GM12878 (cell line): ENCODE measurements around the gene FGR. TPM values are rescaled to one million over a fixed set of nuclear protein-coding genes. Genes with fewer than 3 reads are reported as not detected.

Experiments
- ATF2 ChIP-seq: IDR thresholded peaks from 2 replicates; pipeline ENCODE4 v1.6.1; 2012; ENCODE audit warnings: low read length, inconsistent platforms
- DPF2 ChIP-seq: fragments of 450-650 bp; IDR thresholded peaks from 2 replicates; pipeline ENCODE4 v1.6.1; 2017; ENCODE audit warnings: mild to moderate bottlenecking
- EED ChIP-seq: sonication (generic); IDR thresholded peaks from 2 replicates; pipeline ENCODE4 v1.6.1; 2016; ENCODE audit warnings: antibody characterized with exemption, low read depth
- ESRRA ChIP-seq: IDR thresholded peaks from 2 replicates; pipeline ENCODE4 v1.6.1; 2012; ENCODE audit warnings: mild to moderate bottlenecking, low read length, improper control_type of control experiment
- HDAC2 ChIP-seq: fragments of 200-600 bp; sonication (generic); IDR thresholded peaks from 2 replicates; pipeline ENCODE4 v1.6.1; 2017
- IRF4 ChIP-seq: IDR thresholded peaks from 2 replicates; pipeline ENCODE4 v1.6.1; 2011; ENCODE audit warnings: low read depth, low read length
- MEF2B ChIP-seq: fragments of 450-650 bp; IDR thresholded peaks from 2 replicates; pipeline ENCODE4 v1.6.1; 2018; ENCODE audit warnings: mild to moderate bottlenecking, moderate library complexity; ENCODE audit not compliant: partially characterized antibody, poor library complexity, severe bottlenecking
- MLLT1 ChIP-seq: fragments of 450-650 bp; IDR thresholded peaks from 2 replicates; pipeline ENCODE4 v1.6.1; 2016; ENCODE audit warnings: mild to moderate bottlenecking
- MYB ChIP-seq: fragments of 150-350 bp; IDR thresholded peaks from 2 replicates; pipeline ENCODE4 v1.6.1; 2014; ENCODE audit warnings: mild to moderate bottlenecking, low read depth, low read length, borderline replicate concordance
- MYC ChIP-seq: IDR thresholded peaks from 2 replicates; pipeline ENCODE4 v1.6.1; 2011; ENCODE audit warnings: mild to moderate bottlenecking, low read length, moderate library complexity, inconsistent platforms; ENCODE audit not compliant: insufficient read depth, insufficient replicate concordance, insufficient read length, severe bottlenecking
- NR2F1 ChIP-seq: fragments of 450-650 bp; conservative IDR thresholded peaks from 2 replicates; pipeline ENCODE4 v1.6.1; 2017; ENCODE audit warnings: mild to moderate bottlenecking
- PAX5 ChIP-seq: IDR thresholded peaks from 2 replicates; pipeline ENCODE4 v1.6.1; 2011; ENCODE audit warnings: low read depth, low read length, borderline replicate concordance
- POLR2A ChIP-seq: IDR thresholded peaks from 2 replicates; pipeline ENCODE4 v1.6.1; 2011; ENCODE audit warnings: low read depth, mild to moderate bottlenecking, low read length
- STAT1 ChIP-seq: fragments of 450-650 bp; conservative IDR thresholded peaks from 2 replicates; pipeline ENCODE4 v1.6.1; 2014; ENCODE audit warnings: antibody characterized with exemption, mild to moderate bottlenecking
- TARDBP ChIP-seq: IDR thresholded peaks from 2 replicates; pipeline ENCODE4 v1.6.1; 2016; ENCODE audit warnings: borderline replicate concordance
- USF1 ChIP-seq: IDR thresholded peaks from 2 replicates; pipeline ENCODE4 v1.6.1; 2011; ENCODE audit warnings: borderline replicate concordance, low read depth, mild to moderate bottlenecking, moderate library complexity, mixed read lengths, low read length; ENCODE audit not compliant: insufficient read depth; ENCODE audit errors: extremely low read length
- YY1 ChIP-seq: IDR thresholded peaks from 2 replicates; pipeline ENCODE4 v1.6.1; 2011; ENCODE audit warnings: low read depth, mild to moderate bottlenecking, low read length
- ZBTB40 ChIP-seq: fragments of 450-650 bp; IDR thresholded peaks from 2 replicates; pipeline ENCODE4 v1.6.1; 2016; ENCODE audit warnings: mild to moderate bottlenecking, moderate library complexity, borderline replicate concordance
- ZNF207 ChIP-seq: fragments of 450-650 bp; IDR thresholded peaks from 2 replicates; pipeline ENCODE4 v1.6.1; 2014; ENCODE audit warnings: antibody characterized with exemption, mild to moderate bottlenecking, borderline replicate concordance
- ZNF384 ChIP-seq: IDR thresholded peaks from 2 replicates; pipeline ENCODE4 v1.6.1; 2012; ENCODE audit warnings: low read depth, mild to moderate bottlenecking, low read length, improper control_type of control experiment, borderline replicate concordance
- ZSCAN29 ChIP-seq: fragments of 450-650 bp; IDR thresholded peaks from 2 replicates; pipeline ENCODE4 v1.6.1; 2017; ENCODE audit warnings: mild to moderate bottlenecking, moderate library complexity
- polyA plus RNA-seq, 11 experiments: library from polyadenylated mRNA; depleted of rRNA in 4 of 11; unstranded in 6 of 11; stranded (reverse) in 5 of 11; fragments of >200 nt; fragmentation: Nextera tagmentation in 4 of 11; fragmentation: Illumina TruSeq in 1 of 11; extraction: Ambion mirVana in 4 of 11; extraction: Trizol in 1 of 11; gene quantifications; 1 replicate in 1 of 11; 2 replicates in 10 of 11; pipeline versions ENCODE4 v1.2.1 to v1.2.3, GENCODE V29; 2011 to 2016; ENCODE audit warnings: inconsistent platforms in 2 of 11, missing spikeins in 2 of 11, low read depth in 1 of 11
- total RNA-seq, 4 experiments: library from RNA; depleted of rRNA in 3 of 4; stranded (reverse); fragments of >200 nt in 3 of 4; fragmentation: Illumina TruSeq in 1 of 4; extraction: Trizol in 1 of 4; gene quantifications; 2 replicates each; pipeline versions ENCODE4 v1.2.1 to v1.2.3, GENCODE V29; 2013 to 2021

The FGR gene
- total and polyA plus RNA-seq, 10 of the 15 experiments (the other 5 are each of a cell fraction or from before 2014, with no cell fraction given), result 10.9 to 193 (median 74.7) TPM

GRCh38 chr1:27603681-27604578 lies 31.1 kb downstream of the FGR start, which contains the start of gene AHDC1 (continued):
- no peak for TF ChIP-seq ZNF207
- TF ChIP-seq TARDBP, result peak; percentile 77
- no peak for TF ChIP-seq MYB
- no peak for TF ChIP-seq EED
- TF ChIP-seq ZSCAN29, result no peak
- TF ChIP-seq POLR2A, result peak; percentile 94
- TF ChIP-seq ZNF384, result no peak
- no peak for TF ChIP-seq MEF2B
- TF ChIP-seq PAX5, result no peak
- TF ChIP-seq ESRRA, result no peak
- no peak for TF ChIP-seq STAT1
- no peak for TF ChIP-seq MLLT1
- TF ChIP-seq ZBTB40, result no peak
- 0 out of 2 replicates have a peak, but pooled peaks have one; percentile 39 for TF ChIP-seq NR2F1
- no peak; the same call in none of the 2 replicates for TF ChIP-seq YY1
- no peak for TF ChIP-seq HDAC2
- TF ChIP-seq ATF2, result no peak
- no peak for TF ChIP-seq MYC
- TF ChIP-seq DPF2, result peak; percentile 33; the same call in 1 of the 2 replicates
- TF ChIP-seq IRF4, result no peak
- no peak for TF ChIP-seq USF1
